Activated CD4-positive, alpha-beta memory T cell treated with anti-CD3 and anti-CD28 coated beads for 36 hours (primary cell): ENCODE results near the gene GPR63. TPM values are rescaled to one million over a fixed set of nuclear protein-coding genes. Genes with fewer than 3 reads are reported as not detected.

Source experiments
- CTCF ChIA-PET: fragments of 350-600 bp; sonication (Branson Sonifier 250); formaldehyde crosslinking; loops from one replicate; lab custom pipeline; 2021; ENCODE audit warnings: antibody characterized with exemption, inconsistent platforms; lab: Charles Lee
- POLR2A ChIA-PET: fragments of 350-600 bp; sonication (Branson Sonifier 250); formaldehyde crosslinking; loops from one replicate; lab custom pipeline; 2021; ENCODE audit warnings: antibody characterized with exemption; lab: Charles Lee
- DNase-seq: peaks from one replicate; pipeline ENCODE4 v3.0.0-alpha.2; 2020
- H3K27ac Mint-ChIP-seq: one replicate; pipeline ENCODE4 v1.8.0; 2021; ENCODE audit warnings: mixed read lengths
- H3K27me3 Mint-ChIP-seq: one replicate; pipeline ENCODE4 v1.8.0; 2021; ENCODE audit warnings: mixed read lengths
- H3K36me3 Mint-ChIP-seq: one replicate; pipeline ENCODE4 v1.8.0; 2021; ENCODE audit warnings: mixed read lengths
- H3K4me1 Mint-ChIP-seq: one replicate; pipeline ENCODE4 v1.8.0; 2021; ENCODE audit warnings: low read depth, mixed read lengths
- H3K4me3 Mint-ChIP-seq: one replicate; pipeline ENCODE4 v1.8.0; 2021; ENCODE audit warnings: mild to moderate bottlenecking, mixed read lengths
- H3K9me3 Mint-ChIP-seq: one replicate; pipeline ENCODE4 v1.8.0; 2021; ENCODE audit warnings: mixed read lengths
- intact Hi-C: fragments of 100-400 bp; cut with micrococcal nuclease; formaldehyde crosslinking; loops from one replicate; pipeline ENCODE4 v1.15.1; 2023
- total RNA-seq, 2 experiments: library from RNA; stranded (reverse); gene quantifications; one replicate each; pipeline ENCODE4 v1.2.3, GENCODE V29; 2021

The GPR63 gene
- total RNA-seq, 2 experiments from 2014 or later, result 1.5 to 1.7 TPM

- no peaks in the 10 kb centered on the region for H3K4me1 Mint-ChIP-seq
- intact Hi-C loops, result no loop called here
- H3K4me3 Mint-ChIP-seq, result no peak overlapping the region
- peaks cover 4% of the 10 kb centered on the region for H3K27me3 Mint-ChIP-seq
- CTCF ChIA-PET, result no interaction called here
- no peak for DNase-seq
- no peaks in the 10 kb centered on the region for H3K9me3 Mint-ChIP-seq
- POLR2A ChIA-PET, result no interaction called here
- no peaks in the 10 kb centered on the region for H3K36me3 Mint-ChIP-seq
- no peak overlapping the region for H3K27ac Mint-ChIP-seq
These were observed 52.6 kb downstream of the GPR63 start for GRCh38 chr6:96784650-96785049.

- Mint-ChIP-seq H3K27me3 (peaks cover 6% of the 10 kb centered on the region), H3K4me1 (no peaks in the 10 kb centered on the region), H3K9me3 (no peaks in the 10 kb centered on the region), H3K4me3 (no peak overlapping the region), H3K36me3 (no peaks in the 10 kb centered on the region), H3K27ac (no peak overlapping the region)
- intact Hi-C loops, result no loop called here
- ChIA-PET POLR2A (no interaction called here), CTCF (no interaction called here)
- DNase-seq, result no peak
These were observed 54.0 kb downstream of the GPR63 start for GRCh38 chr6:96783307-96783706.

- Mint-ChIP-seq H3K27me3 (peaks cover 7% of the 10 kb centered on the region), H3K4me1 (no peaks in the 10 kb centered on the region), H3K36me3 (no peaks in the 10 kb centered on the region), H3K9me3 (no peaks in the 10 kb centered on the region), H3K4me3 (no peak overlapping the region), H3K27ac (no peak overlapping the region)
- POLR2A ChIA-PET, result no interaction called here
- intact Hi-C loops, result no loop called here
- CTCF ChIA-PET, result no interaction called here
- no peak for DNase-seq
These were observed 55.7 kb downstream of the GPR63 start for GRCh38 chr6:96781557-96781956.

DNA sequence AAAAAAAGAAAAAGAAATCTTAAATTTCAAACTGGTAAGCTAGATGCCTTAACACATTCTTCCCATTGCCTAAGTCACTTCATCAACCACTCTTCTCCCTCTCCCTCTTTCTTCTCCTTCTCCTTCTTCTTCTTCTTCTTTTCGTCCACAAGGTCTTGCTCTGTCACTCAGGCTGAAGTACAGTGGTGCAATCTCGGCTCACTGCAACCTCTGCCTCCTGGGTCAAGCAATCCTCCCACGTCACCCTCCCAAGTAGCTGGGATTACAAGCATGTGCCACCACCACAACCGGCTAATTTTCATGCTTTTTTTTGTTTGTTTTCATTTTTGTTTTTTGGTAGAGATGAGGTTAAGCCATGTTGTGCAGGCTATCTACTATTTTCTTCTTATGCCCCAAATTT, 60.2 kb downstream of the GPR63 start:
- H3K9me3 Mint-ChIP-seq, result no peaks in the 10 kb centered on the region
- H3K36me3 Mint-ChIP-seq, result no peaks in the 10 kb centered on the region
- peaks cover 9% of the 10 kb centered on the region for H3K27me3 Mint-ChIP-seq
- no peak for DNase-seq
- H3K27ac Mint-ChIP-seq, result no peak overlapping the region
- no peaks in the 10 kb centered on the region for H3K4me1 Mint-ChIP-seq
- H3K4me3 Mint-ChIP-seq, result no peak overlapping the region
- ChIA-PET POLR2A (no interaction called here), CTCF (no interaction called here)
- intact Hi-C loops, result no loop called here

DNA sequence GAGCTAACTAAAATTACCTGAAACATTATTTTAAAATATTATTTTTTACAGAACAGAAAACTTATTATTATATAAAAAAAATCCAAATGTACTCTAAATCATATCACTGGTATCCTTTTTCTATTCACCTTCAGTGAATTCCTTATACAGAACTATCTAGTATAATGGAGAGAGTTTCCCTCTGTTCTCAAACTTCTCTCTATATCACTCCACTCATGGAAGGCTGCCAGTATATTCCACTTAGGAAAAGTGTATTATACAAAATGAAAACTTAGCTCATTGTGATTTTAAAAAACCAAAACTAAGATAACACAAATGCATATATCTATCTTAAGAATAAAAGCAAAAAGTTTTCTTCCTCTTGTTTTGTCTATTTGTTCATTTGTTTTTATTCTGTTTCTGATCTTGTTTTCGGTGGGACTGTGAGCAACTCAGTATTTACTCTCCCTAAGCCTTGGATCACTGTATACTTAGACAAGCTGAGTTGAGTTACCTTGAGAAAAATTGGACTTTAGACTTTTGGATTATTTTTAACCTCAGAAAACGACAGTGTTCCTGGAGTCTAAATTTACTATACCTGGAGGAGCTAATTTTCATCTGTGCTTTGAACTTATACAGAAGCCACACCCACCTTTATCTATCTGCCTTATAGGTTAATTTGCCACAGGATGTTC, 61.4 kb downstream of the GPR63 start:
- Mint-ChIP-seq H3K36me3 (no peaks in the 10 kb centered on the region), H3K9me3 (no peaks in the 10 kb centered on the region), H3K27ac (no peak overlapping the region), H3K27me3 (peaks cover 5% of the 10 kb centered on the region), H3K4me1 (no peaks in the 10 kb centered on the region), H3K4me3 (no peak overlapping the region)
- POLR2A ChIA-PET, result no interaction called here
- CTCF ChIA-PET, result no interaction called here
- no peak for DNase-seq
- intact Hi-C loops, result no loop called here

- intact Hi-C loops, result no loop called here
- peaks cover 6% of the 10 kb centered on the region for H3K9me3 Mint-ChIP-seq
- ChIA-PET CTCF (no interaction called here), POLR2A (no interaction called here)
- H3K4me1 Mint-ChIP-seq, result no peaks in the 10 kb centered on the region
- no peak overlapping the region for H3K27ac Mint-ChIP-seq
- no peak for DNase-seq
- H3K36me3 Mint-ChIP-seq, result peaks cover 5% of the 10 kb centered on the region
- no peak overlapping the region for H3K4me3 Mint-ChIP-seq
- peaks cover 16% of the 10 kb centered on the region for H3K27me3 Mint-ChIP-seq
These were observed 70.5 kb downstream of the GPR63 start for GRCh38 chr6:96766769-96767168.

DNA sequence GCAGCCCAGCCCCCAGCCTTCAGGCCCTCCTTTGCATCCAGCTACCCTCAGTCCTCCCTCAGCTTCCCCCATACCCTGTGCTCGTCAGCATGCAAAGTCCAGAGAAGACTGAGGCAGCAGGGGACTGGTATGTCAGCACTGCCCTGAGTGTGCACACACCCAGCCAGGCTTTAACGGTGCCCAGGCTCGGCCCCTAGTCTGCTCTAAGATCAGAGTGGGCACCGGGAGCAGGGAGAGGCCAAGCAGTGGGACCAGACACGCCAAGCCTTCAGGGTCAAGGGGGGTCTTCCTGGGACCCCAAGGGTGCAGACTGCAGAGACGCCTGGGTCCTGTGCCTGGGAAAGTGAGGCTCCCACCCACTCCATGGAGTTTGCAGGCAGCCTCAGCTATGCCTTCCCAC, 74.7 kb downstream of the GPR63 start:
- Mint-ChIP-seq H3K27ac (no peak overlapping the region), H3K4me3 (no peak overlapping the region), H3K4me1 (no peaks in the 10 kb centered on the region), H3K36me3 (no peaks in the 10 kb centered on the region), H3K9me3 (no peaks in the 10 kb centered on the region), H3K27me3 (peaks cover 4% of the 10 kb centered on the region)
- ChIA-PET CTCF (no interaction called here), POLR2A (no interaction called here)
- intact Hi-C loops, result no loop called here
- no peak for DNase-seq

DNA sequence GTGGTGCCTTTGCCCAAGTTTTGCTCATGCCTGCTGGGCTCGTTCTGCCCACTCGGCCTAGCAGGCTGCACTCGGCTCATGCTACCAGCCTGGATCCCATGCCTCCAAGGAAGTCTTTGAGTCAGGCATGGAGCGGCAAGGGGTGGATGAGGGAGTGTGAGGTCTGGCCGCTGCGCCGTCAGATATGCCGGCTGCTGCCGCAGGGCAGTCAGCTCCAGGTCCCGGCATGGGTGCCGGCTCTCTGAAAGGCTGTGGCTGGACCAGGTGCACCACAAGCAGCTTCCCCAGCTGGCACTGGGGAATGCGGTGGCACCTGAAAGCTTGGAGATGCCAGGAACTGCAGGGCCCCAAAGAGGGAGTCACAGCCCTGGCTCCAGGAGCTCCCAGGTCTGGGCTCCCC, 75.5 kb downstream of the GPR63 start:
- no peak for DNase-seq
- Mint-ChIP-seq H3K27ac (no peak overlapping the region), H3K4me1 (no peaks in the 10 kb centered on the region), H3K9me3 (no peaks in the 10 kb centered on the region), H3K27me3 (no peaks in the 10 kb centered on the region), H3K36me3 (no peaks in the 10 kb centered on the region), H3K4me3 (no peak overlapping the region)
- ChIA-PET CTCF (no interaction called here), POLR2A (no interaction called here)
- intact Hi-C loops, result no loop called here

DNA sequence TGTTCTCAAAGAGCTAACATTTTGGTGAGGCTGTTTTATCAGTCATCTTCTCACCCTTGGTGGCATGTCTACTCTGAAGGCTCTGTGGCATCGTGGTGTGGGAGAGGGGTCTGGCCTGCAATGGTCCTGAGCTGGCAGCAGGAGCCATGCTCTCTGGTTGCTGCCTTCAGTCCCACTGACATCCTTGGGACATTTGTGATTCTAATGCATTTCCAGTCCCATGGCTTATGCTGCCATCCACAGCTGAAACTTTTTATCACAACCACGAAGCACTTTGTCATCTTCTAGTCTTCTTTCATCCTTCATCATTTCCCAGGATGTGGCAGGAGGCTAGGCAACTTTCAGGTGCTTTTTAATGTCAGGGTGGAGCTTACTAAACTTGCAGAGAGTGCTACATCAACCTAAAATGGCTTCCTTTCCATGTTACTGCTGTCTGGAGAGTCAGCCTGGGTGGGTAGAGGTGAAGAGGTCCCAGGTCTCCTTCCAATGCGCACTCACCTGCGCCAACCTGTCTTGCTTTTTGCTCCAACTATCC, 77.1 kb downstream of the GPR63 start:
- H3K36me3 Mint-ChIP-seq, result no peaks in the 10 kb centered on the region
- H3K4me1 Mint-ChIP-seq, result no peaks in the 10 kb centered on the region
- H3K27me3 Mint-ChIP-seq, result no peaks in the 10 kb centered on the region
- H3K27ac Mint-ChIP-seq, result no peak overlapping the region
- peak; percentile 20 for DNase-seq
- intact Hi-C loops, result no loop called here
- H3K9me3 Mint-ChIP-seq, result no peaks in the 10 kb centered on the region
- CTCF ChIA-PET, result interaction anchor here (1.2 kb wide), 1 partner anchor 53 kb away, joined by 3 read pairs; no protein-coding TSS in a partner anchor
- POLR2A ChIA-PET, result interaction anchor here (1.5 kb wide), 1 partner anchor 11 kb away, joined by 4 read pairs; no protein-coding TSS in a partner anchor
- no peak overlapping the region for H3K4me3 Mint-ChIP-seq

GRCh38 chr6:96755096-96755495, 82.2 kb downstream of the GPR63 start:
- peaks cover 13% of the 10 kb centered on the region for H3K27me3 Mint-ChIP-seq
- ChIA-PET CTCF (no interaction called here), POLR2A (no interaction called here)
- no peak overlapping the region for H3K4me3 Mint-ChIP-seq
- no peaks in the 10 kb centered on the region for H3K4me1 Mint-ChIP-seq
- DNase-seq, result no peak
- no peaks in the 10 kb centered on the region for H3K36me3 Mint-ChIP-seq
- H3K9me3 Mint-ChIP-seq, result no peaks in the 10 kb centered on the region
- H3K27ac Mint-ChIP-seq, result no peak overlapping the region
- intact Hi-C loops, result no loop called here

GRCh38 chr6:96749891-96750290, 87.4 kb downstream of the GPR63 start:
- no peak for DNase-seq
- POLR2A ChIA-PET, result interaction anchor here (0.6 kb wide), 1 partner anchor 22 kb away, joined by 3 read pairs; no protein-coding TSS in a partner anchor
- CTCF ChIA-PET, result no interaction called here
- Mint-ChIP-seq H3K4me3 (no peak overlapping the region), H3K27ac (no peak overlapping the region), H3K36me3 (no peaks in the 10 kb centered on the region), H3K27me3 (peaks cover 16% of the 10 kb centered on the region), H3K9me3 (no peaks in the 10 kb centered on the region), H3K4me1 (no peaks in the 10 kb centered on the region)
- intact Hi-C loops, result no loop called here
